ENCODE measurements around the gene RARB.

RARB gene

DNA sequence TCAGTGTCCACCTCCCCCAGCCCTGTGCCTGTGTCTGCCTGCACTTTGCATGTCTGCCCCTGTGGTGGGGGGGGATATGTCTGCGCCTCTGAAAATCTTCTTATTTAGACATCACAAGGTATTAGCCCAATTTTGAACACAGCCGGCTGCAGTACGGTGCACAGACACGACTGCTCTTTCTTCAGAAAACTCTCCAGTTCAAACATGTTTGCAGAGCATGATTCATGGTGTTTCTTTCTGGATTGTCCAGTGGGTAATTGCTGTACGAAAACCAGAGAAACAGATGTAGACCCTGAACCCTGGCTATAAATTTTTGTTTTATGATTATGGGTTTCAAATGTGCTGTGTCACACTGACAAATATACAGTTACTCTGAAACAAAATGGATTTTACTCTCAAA is 3.4 kb upstream of the RARB start:
- no peak for DNase-seq (ENCODE audit: extremely low spot score)
- CTCF ChIA-PET = interaction anchor here (1.5 kb wide), 1 partner anchor 11 kb away, joined by 3 read pairs; no protein-coding TSS in a partner anchor
- POLR2A ChIA-PET = no interaction called here

DNA sequence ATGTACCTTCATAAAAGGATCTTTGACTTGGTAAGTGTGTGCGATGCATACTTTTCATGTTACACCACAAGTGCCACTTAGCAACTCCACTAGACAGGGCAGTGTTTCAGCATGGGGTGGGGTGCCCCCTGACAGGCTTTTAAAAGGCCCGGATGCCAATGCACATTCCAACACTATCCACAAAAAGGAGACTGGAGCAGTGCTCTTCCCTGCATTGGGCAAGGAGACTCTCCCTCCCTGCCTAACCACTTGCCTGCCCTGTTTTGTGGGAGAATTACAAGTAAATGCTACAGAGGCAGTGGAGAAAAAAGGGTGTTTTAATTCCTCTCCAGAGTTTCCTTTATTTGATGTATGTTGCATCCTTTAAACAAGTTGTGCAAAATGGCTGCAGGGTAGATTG is 1.7 kb upstream of the RARB start:
- TF ChIP-seq ARNT (IDR thresholded peaks at IDR 0.05) (no peak), SP1 (IDR thresholded peaks at IDR 0.05) (no peak), BHLHE40 (IDR thresholded peaks at IDR 0.05; ENCODE audit: borderline replicate concordance) (no peak), LEF1 (IDR thresholded peaks at IDR 0.05; ENCODE audit: borderline replicate concordance) (no peak), NFRKB (IDR thresholded peaks at IDR 0.05) (no peak), HDGF (IDR thresholded peaks at IDR 0.05; ENCODE audit: borderline replicate concordance) (no peak), L3MBTL2 (conservative IDR thresholded peaks at IDR 0.05) (no peak), ZNF384 (IDR thresholded peaks at IDR 0.05) (no peak)
- POLR2A ChIA-PET = no interaction called here
- CTCF ChIA-PET = interaction anchor here (0.5 kb wide), 1 partner anchor 194 kb away, joined by 3 read pairs; no protein-coding TSS in a partner anchor
- DNase-seq (ENCODE audit: extremely low spot score) = no peak

More for the DNA sequence above, 3.4 kb upstream of the RARB start:
- TF ChIP-seq ZNF384 (IDR thresholded peaks at IDR 0.05) (no peak), SP1 (IDR thresholded peaks at IDR 0.05) (no peak), CTBP1 (IDR thresholded peaks at IDR 0.05; ENCODE audit: borderline replicate concordance) (peak; percentile 76; the same call in 1 of the 2 replicates), FOXA1 (IDR thresholded peaks at IDR 0.05) (0 out of 2 replicates have a peak, but pooled peaks have one; percentile 24)
- TF ChIP-seq, protein P1, sequence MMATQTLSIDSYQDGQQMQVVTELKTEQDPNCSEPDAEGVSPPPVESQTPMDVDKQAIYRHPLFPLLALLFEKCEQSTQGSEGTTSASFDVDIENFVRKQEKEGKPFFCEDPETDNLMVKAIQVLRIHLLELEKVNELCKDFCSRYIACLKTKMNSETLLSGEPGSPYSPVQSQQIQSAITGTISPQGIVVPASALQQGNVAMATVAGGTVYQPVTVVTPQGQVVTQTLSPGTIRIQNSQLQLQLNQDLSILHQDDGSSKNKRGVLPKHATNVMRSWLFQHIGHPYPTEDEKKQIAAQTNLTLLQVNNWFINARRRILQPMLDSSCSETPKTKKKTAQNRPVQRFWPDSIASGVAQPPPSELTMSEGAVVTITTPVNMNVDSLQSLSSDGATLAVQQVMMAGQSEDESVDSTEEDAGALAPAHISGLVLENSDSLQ (IDR thresholded peaks at IDR 0.05) = peak; percentile 87

DNA sequence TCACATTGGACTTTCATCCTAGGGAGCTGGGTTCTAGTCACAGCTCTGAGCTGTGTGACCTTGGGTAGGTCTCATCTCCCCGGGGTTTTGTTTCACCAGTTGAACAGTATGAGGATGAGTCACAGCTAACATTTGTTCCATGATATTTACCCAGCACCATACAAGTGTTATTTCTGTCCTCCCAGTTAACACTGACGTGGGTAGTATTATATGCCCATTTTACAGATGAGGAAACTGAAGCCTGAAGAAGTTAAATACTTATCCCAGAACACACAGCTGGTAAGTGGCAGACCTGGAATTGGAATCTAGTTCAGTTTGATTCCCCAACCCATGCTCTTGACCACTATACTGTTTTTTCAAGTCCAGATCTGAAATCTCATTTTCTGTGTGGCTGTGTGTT is 908 bp upstream of the RARB start:
- TF ChIP-seq BHLHE40 (IDR thresholded peaks at IDR 0.05; ENCODE audit: borderline replicate concordance) (no peak), SP1 (IDR thresholded peaks at IDR 0.05) (no peak), ELF4 (IDR thresholded peaks at IDR 0.05) (no peak), L3MBTL2 (conservative IDR thresholded peaks at IDR 0.05) (no peak), FOXK2 (IDR thresholded peaks at IDR 0.05) (no peak), CTBP1 (IDR thresholded peaks at IDR 0.05; ENCODE audit: borderline replicate concordance) (no peak), FOXM1 (IDR thresholded peaks at IDR 0.05; ENCODE audit: borderline replicate concordance) (no peak), HDGF (IDR thresholded peaks at IDR 0.05; ENCODE audit: borderline replicate concordance) (no peak), NFRKB (IDR thresholded peaks at IDR 0.05) (no peak), ZNF384 (IDR thresholded peaks at IDR 0.05) (no peak), FOXA1 (IDR thresholded peaks at IDR 0.05) (no peak), ARNT (IDR thresholded peaks at IDR 0.05) (no peak), TARDBP (IDR thresholded peaks at IDR 0.05) (no peak), LEF1 (IDR thresholded peaks at IDR 0.05; ENCODE audit: borderline replicate concordance) (no peak)
- TF ChIP-seq, protein P1 (IDR thresholded peaks at IDR 0.05) = no peak
- POLR2A ChIA-PET = interaction anchor here (1.2 to 1.4 kb wide), 3 partner anchors 37 to 339 kb away, joined by 3 read pairs; no protein-coding TSS in a partner anchor
- CTCF ChIA-PET = interaction anchor here (0.5 to 0.9 kb wide), 2 partner anchors 195 to 394 kb away, joined by 3 read pairs; no protein-coding TSS in a partner anchor
- no peak for DNase-seq (ENCODE audit: extremely low spot score)

DNA sequence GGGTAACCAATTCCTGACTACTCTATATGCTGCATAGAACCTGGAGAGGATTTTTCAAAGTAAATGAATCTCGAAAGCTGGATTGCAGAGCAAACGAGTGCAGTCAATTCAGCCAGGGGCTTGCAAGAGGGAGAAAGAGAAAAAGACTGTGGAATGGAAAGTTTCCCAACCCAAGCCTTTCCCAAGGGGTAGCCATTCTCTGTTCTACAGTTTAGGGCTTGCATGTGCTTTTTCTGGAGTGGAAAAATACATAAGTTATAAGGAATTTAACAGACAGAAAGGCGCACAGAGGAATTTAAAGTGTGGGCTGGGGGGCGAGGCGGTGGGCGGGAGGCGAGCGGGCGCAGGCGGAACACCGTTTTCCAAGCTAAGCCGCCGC is 511 bp upstream of the RARB start:
- TF ChIP-seq L3MBTL2 (conservative IDR thresholded peaks at IDR 0.05) (no peak; the same call in 1 of the 2 replicates), HDGF (IDR thresholded peaks at IDR 0.05; ENCODE audit: borderline replicate concordance) (no peak), BHLHE40 (IDR thresholded peaks at IDR 0.05; ENCODE audit: borderline replicate concordance) (no peak), FOXA1 (IDR thresholded peaks at IDR 0.05) (no peak), NFRKB (IDR thresholded peaks at IDR 0.05) (no peak), TARDBP (IDR thresholded peaks at IDR 0.05) (no peak), ZNF384 (IDR thresholded peaks at IDR 0.05) (no peak), SUZ12 (IDR thresholded peaks at IDR 0.05) (no peak), ARNT (IDR thresholded peaks at IDR 0.05) (no peak), FOXK2 (IDR thresholded peaks at IDR 0.05) (no peak), CTBP1 (IDR thresholded peaks at IDR 0.05; ENCODE audit: borderline replicate concordance) (no peak), FOXM1 (IDR thresholded peaks at IDR 0.05; ENCODE audit: borderline replicate concordance) (no peak), LEF1 (IDR thresholded peaks at IDR 0.05; ENCODE audit: borderline replicate concordance) (no peak), ELF4 (IDR thresholded peaks at IDR 0.05) (no peak)
- TF ChIP-seq, protein P1 (IDR thresholded peaks at IDR 0.05) = no peak
- DNase-seq (ENCODE audit: extremely low spot score) = no peak
- POLR2A ChIA-PET = interaction anchor here (0.8 to 1.4 kb wide), 8 partner anchors 8 to 416 kb away, joined by 3 to 4 read pairs (median 3); no protein-coding TSS in a partner anchor
- CTCF ChIA-PET = interaction anchor here (0.9 kb wide), 1 partner anchor 394 kb away, joined by 3 read pairs; no protein-coding TSS in a partner anchor

DNA sequence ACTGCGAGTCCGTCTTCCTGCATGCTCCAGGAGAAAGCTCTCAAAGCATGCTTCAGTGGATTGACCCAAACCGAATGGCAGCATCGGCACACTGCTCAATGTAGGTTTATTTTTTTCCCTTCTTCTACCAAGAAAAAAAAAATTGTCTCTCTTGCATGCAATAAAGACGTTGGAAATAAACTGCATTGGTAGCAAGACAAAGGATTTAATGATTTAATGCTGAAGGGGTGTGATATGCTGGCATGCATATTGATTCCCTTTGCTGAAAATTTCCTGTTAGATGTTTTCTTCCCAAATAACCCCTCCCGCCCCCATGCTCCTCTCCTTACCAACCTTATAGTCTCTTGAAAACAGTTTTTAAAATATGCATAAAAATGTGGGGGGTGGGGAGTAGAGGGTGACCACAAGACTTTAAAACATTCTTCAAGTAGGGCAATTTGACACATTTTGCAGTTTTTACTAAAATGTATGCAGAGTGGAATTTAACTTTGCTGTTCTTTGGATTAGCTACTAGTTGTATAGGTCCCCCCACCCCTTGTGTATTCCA is 799 bp downstream of the RARB start:
- DNase-seq (ENCODE audit: extremely low spot score) = no peak
- ChIA-PET POLR2A (interaction anchor here (1.1 kb wide), 1 partner anchor 144 kb away, joined by 3 read pairs; no protein-coding TSS in a partner anchor), CTCF (no interaction called here)
- TF ChIP-seq HDGF (IDR thresholded peaks at IDR 0.05; ENCODE audit: borderline replicate concordance) (no peak), FOXK2 (IDR thresholded peaks at IDR 0.05) (no peak), SP1 (IDR thresholded peaks at IDR 0.05) (no peak), ELF4 (IDR thresholded peaks at IDR 0.05) (no peak), CTBP1 (IDR thresholded peaks at IDR 0.05; ENCODE audit: borderline replicate concordance) (no peak), LEF1 (IDR thresholded peaks at IDR 0.05; ENCODE audit: borderline replicate concordance) (no peak), BHLHE40 (IDR thresholded peaks at IDR 0.05; ENCODE audit: borderline replicate concordance) (no peak), TARDBP (IDR thresholded peaks at IDR 0.05) (no peak), NFRKB (IDR thresholded peaks at IDR 0.05) (no peak), ARNT (IDR thresholded peaks at IDR 0.05) (no peak)
- TF ChIP-seq, protein P1 (IDR thresholded peaks at IDR 0.05) = no peak
